ENCODE data around the gene TFF1.

TFF1 gene

DNA sequence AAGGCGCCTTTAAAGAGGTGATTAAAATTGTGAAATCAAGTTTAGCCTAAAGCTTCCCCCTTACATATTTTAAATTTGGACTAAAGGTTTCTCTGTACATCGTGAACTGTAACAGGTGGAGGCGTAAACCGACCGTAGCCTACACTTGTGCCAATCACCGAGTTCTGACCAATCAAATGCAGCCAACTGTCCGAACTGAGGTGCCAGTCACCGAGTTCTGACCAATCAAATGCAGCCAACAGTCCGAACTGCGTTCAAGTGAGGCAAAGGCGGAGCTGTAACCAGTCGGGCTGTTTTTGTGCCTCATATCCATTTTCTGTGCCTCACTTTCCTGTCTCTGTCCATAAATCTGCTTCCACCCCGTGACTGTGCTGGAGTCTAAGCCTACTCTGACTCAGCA, 7.4 kb downstream of the TFF1 start:
- DNase-seq: no peak

DNA sequence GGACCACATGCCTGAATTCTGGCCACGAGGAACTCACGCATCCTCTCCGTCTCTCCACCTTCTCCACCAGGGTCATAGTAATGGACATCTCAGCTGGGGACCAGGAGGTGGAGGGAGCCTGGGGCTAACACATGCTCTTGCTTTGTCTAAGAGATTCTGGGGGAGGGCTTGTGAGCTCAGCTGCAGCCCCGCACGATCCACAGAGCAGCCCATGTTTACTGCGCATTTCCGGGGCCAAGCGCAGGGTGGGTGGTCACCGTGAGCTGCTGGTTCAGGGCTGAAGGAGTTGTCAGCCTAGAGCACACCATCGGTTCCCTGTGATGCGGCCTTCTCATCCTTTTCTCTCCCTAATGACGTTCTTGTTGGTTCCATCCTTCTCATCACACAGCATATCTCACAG, 8.1 kb downstream of the TFF1 start:
- no peak for DNase-seq

DNA sequence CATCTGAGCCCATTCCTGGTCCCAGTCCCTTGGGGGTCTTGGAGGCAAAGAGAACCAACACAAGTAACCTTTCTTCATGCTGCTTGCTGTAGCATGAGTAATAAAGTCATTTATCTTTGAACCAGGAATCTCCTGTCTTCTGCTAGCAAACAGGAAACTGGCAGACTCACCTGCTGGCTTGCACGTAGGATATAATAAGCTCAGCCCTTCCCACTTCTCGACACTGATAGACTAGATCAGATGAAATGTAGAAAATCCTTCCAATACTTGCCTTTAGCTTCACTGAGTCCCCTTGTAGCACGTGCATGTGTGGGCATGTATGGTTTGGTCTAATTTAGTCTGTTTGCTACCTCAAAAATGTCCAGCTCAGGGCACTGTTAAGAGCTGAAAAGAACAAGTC, 9.0 kb downstream of the TFF1 start:
- DNase-seq: no peak

DNA sequence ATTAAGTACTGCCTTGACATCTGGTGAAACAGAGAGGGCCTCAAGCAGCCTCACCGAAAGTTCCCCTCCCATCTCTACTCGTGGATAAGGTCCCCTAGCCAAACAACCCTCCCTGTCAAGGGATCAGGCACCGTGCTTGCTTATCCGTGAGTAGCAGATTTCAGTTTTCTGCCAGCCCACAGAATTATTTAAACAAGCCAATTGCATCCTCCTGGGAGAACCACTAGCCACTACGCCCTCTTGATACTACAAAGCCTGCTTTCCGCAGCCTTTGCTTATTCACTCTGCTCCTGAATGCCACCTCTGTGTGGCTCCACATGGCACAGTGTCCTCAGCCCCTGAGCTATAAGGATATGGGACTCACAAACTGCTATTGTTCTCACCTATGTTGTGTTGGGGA, 9.7 kb downstream of the TFF1 start:
- DNase-seq: peak; percentile 50

DNA sequence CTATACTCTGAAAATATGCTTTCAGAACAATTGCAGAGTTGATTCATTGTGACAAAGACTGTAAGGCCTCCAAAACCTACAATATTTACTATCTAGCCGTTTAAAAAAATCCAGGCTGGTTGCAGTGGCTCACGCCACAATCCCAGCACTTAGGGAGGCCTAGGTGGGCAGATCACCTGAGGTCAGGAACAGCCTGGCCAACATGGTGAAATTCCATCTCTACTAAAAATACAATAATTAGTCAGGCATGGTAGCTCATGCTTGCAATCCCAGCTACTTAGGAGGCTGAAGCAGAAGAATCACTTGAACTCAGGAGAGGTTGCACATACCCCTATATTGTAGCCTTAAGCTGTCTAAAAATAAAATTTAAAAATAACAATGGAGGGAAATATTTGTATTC, 10.3 kb downstream of the TFF1 start:
- no peak for DNase-seq

DNA sequence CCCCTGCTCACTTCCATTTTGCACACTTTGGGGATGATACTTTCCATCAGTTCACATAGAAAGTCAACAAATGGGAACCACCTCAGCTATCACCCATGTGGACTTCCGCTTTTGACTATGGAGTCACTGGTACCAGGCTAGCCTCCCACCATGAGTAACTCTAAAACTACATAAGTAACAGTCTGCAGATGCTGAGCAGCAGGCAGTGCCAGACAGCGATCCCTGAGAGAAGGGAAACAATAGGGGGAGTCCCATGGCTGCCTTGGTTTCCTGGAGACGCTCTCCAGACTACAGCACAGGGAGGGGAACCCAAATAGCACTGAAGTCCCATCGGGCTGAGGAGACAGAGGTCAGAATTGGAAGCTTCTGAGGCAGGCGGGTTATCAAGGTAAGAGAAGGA, 12.7 kb downstream of the TFF1 start:
- no peak for DNase-seq

DNA sequence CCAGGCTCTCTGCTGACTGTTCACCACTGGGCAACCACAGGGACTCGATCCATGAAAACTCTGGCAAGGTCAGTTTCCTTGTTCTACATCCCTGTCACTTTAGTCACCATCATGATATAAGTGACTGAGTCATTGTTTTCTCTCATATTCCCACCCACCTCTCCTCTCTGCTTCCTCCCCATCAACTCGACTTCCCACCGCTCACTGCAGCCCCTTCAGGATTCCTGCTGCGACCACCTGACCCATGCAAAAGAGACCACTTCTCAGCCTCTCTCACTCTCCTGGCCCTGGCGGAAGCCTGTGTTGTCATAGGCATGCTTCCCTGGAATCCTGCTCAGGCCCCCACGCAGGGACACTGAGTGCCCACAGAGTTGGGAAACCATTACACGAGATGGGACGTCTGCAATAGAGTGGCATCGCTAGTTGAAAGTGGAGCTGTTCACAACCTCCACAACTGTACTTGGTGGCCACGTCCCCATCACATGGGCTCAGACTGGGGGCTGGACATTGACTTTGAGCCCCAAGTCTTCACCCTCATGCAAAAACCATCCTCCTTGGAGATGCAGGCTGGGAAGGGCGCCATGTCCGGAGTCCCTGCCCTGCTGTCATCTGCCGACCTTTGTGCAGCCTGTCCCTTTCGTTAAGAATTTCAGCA, 13.8 kb downstream of the TFF1 start:
- DNase-seq: no peak

DNA sequence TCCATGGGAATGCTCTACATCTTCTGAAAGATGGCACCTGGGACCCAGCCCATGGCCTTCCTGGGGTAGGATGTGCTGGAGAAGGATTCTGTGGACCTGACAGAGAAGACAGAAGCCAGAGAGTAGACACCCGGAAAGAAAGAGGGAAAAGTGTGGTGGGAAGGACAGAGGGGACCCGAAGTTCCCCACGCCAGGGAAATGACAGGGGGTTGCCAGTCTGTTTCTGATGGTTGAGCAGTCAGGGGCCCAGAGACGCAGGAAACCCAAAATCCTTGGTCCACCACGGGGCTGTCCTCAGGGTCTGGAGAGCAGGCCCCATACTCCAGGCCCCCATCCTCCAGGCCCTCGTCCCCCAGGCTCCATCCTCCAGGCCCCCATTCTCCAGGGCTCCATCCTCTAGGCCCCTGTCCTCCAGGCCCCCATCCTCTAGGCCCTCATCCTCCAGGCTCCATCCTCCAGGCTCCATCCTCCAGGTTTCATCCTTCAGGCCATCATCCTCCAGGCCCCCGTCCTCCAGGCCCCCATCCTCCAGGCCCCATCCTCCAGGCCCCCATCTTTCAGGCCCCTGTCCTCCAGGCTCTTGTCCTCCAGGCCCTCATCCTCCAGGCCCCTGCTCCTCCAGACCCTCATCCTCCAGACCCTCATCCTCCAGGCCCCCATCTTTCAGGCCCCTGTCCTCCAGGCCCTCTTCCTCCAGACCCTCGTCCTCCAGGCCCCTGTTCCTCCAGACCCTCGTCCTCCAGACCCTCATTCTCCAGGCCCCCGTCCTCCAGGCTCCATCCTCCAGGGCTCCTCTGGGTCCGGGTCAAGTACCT, 14.5 kb downstream of the TFF1 start:
- no peak for DNase-seq

DNA sequence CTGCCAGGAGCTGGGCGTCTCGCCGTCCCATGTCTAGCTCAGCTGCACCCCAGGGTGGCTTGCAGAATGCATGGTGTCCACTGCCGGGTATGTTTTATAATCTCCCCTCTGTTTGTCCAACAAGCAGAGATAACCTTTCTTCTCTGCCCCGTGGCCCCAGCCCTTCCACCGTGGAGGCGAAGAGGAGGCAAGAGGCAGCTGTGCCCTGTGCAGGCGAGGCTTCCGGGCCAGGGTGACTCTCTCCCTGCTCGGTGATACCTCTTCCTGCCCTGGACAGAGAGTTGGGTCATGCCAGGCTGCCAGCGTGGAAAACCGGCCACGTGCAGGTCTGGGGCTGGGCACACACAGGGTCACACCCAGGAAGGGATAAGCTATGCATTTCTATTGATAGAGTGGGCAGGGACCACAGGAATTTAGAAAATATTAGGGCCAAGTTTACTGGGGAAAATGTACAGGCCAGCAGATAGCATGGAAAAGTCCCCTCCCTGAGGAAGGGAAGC, 15.4 kb downstream of the TFF1 start, which contains the start of gene TFF2:
TSS of gene TFF2 (minus strand) at position 68 of the 500 bp plus-strand sequence. CDS start at position 31, 37 bp downstream.
- DNase-seq: no peak

DNA sequence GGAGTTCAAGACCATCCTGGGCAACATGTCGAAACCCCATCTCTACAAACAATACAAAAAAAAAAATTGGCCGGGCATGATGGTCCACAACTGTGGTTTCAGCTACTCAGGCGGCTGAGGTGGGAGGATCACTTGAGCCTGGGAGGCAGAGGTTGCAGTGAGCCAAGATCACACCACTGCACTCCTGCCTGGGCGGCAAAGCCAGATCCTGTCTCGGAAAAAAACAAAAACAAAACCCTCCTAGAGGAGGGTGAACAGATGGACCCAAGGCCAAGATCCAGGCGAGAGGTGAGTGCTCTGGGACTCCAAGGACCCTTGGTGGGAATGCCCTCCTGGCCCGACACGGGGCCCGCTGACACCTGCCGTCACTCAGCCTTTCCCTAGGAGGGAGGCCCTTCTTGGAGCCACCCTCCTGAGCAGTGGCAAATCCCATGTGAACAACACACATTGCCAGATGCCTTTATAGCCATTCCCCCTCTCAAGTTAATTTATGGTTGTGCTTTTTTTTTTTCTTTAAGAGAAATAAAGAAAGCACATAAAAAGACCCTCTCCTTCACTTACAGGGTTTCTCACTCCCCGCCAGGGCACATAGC, 15.9 kb downstream of the TFF1 start:
- no peak for DNase-seq

DNA sequence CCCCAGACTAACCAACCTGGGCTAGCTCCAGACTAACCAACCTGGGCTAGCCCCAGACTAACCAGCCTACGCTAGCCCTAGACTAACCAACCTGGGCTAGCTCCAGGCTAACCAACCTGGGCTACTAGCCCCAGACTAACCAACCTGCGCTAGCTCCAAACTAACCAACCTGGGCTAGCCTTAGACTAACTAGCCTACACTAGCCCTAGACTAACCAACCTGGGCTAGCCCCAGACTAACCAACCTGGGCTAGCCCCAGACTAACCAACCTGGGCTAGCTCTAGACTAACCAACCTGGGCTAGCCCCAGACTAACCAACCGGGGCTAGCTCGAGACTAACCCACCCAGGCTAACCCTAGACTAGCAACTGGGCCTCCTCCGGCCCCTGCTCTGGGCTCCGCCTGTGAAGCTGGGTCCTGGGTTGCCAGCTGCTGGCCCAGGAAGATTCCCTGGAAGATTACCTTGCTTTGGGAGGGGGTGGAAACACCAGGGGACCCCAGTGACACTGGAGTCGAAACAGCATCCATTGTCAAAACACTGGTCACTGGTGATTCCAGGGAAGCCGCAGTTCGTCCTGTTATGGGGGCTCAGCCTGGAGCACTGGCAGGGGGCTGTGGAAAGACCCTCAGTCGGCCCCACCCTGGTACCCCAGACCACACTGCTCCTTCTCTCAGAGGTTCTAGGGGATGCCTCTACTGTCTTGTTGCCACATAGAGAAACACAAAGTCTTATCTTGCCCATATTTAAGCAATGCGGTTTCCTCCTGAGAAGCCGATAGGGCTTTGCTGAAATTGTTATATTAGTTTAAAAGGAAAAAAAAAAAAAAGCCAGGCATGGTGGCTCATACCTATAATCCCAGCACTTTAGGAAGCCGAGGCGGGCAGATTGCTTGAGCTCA, 16.7 kb downstream of the TFF1 start:
- peak; percentile 76 for DNase-seq

DNA sequence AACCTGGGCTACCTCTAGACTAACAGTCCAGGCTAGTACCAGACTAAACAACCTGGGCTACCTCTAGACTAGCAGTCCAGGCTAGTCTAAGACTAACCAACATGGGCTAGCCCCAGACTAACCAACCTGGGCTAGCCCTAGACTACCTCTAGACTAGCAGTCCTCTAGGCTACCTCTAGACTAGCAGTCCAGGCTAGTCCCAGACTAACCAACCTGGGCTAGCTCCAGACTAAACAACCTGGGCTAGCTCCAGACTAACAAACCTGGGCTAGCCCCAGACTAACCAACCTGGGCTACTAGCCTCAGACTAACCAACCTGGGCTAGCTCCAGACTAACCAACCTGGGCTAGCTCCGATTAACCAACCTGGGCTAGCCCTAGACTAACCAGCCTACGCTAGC, 17.6 kb downstream of the TFF1 start:
- DNase-seq: no peak

DNA sequence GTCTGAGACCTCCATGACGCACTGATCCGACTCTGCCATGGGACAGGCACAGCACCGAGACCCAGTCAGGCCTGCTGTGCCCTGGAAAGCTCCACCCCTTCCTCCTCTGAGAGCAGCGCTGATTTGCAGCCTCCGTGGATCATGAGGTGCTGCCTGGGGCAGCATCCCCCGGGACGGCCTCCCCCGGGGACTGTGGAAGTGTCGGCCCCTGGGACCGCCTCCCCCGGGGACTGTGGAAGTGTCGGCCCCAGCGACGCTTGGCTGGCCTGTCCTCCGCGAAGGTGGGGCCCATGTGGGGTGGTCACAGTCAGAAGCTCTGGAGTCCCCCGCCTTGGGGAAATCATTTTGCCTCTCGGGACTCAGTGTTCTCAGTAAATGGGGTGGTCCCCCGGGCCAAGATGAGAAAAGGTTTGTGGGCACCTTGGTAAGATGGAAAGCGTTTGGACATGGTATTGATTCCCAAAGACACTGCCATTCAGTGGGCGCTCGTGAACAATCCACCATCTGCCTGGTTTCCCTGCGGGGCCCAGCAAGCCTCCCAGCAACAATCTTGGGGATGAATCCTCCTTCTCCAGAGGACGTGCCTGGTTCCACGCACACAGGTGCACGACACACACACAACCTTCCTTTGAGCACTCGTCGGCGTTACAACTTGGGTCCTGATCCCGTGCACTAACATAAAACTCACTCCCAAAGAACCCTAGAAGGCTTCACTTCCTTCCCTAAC, 18.6 kb downstream of the TFF1 start:
- DNase-seq: no peak

DNA sequence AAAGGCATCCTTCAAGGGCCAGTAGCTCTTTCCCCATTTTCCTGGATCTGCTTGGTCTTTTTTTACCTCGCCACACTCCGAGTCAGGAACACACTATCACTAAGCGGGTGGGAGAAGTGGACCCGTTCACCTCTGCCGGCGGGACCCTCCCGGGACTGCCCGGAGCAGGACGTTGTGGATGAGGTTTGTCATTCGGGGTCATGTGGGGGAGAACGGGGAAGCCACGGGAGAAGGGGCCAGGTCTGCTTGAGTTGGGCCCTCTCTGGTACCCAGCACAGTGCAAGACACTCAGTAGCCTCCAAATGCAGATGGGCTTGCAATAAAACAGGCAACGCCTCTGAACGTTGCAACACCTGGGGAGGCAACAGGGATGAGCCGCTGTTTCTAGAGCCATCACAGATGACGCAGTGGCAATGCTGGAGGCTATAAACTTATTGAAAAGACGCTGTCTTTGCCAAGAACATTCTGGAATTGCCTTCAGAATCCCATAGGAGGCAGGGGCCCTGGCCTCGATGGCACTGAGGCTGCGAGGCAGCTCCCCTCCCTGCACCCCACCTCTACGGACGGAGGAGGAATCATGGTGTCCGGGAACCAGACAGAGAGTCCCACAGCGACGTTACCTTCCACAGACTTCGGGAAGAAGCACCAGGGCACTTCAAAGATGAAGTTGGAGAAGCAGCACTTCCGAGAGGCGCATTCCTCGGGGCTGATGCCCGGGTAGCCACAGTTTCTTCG, 19.3 kb downstream of the TFF1 start:
- DNase-seq: no peak

DNA sequence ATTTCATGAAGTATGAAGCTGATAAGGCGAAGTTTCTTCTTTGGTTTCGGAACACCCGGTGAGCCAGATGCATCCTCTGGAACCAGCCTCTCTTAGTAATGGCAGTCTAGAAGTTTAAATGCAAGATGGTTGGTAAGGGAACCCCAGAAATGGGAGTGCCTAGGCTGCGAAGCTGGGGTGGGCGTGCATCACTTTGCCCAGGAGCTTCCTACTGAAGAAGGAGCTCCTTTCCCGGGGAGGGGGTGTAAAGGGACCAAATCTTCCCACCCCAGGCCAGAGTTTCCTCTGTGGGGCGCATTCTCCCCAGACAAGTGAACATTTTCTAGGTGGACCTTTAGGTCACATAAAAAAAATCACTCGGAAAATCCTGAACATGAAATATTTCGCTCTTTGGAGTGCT, 19.9 kb downstream of the TFF1 start:
- DNase-seq: no peak

DNA sequence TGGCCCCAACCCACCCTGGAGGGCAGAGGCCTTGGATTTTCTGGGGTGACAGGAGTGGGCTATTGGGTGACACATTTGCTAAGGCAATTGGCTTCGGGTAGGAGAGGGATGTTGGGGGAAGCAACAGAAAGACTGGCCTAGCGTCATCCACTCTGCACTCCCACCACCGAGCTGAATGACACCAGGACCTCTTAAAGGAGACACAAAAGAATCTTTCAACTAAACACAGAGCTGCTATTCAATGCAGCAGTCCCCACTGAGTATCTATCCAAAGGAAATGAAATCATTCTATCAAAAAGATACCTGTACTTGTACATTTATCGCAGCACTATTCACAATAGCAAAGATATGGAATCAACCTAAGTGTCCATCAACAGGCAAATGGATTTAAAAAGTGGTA, 21.7 kb downstream of the TFF1 start:
- DNase-seq: no peak

DNA sequence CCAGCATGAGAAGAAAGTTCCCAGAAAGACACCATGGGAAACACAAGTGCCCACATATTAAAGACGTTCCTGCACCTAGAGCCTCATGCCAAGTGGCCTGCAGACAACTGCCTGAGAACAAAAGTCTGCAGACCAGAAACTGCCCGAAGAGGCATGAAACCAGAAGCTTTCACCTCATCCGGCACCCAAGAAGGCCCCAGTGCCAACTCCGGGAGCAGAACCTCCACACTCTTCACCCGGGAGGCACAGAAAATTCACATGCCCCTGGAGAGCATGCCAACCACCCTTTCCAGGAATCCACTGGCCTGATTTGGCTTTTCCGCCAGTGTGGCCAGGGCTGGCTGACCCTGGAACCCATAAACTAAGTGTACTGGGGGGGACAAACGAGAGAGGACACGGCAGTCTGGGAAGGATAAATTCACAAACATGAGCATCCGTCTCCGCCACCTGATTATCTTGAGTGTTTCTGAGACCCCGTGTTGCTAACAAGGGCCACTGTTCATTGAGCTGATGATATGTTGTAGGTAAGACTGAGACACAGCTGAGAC, 22.3 kb downstream of the TFF1 start:
- no peak for DNase-seq

DNA sequence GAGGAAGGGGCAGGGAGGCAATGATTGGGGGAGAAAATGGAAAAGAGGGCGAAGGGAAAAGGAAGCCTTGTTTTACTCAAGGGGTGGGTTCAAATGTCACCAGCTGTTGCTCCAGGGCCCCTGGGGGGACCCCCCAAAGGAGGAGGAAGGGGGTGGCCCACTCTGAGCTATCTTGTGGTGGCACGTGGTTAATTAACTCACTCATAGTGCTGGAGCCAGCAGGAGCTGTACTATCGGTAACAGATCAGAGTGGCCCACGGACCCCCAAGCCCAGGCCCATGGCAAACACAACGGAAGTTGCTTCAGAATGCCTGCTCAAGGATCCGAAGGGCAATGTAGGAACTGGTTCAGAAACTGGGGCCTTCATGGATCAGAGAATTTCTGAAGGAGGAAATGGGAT, 22.8 kb downstream of the TFF1 start:
- DNase-seq: no peak

DNA sequence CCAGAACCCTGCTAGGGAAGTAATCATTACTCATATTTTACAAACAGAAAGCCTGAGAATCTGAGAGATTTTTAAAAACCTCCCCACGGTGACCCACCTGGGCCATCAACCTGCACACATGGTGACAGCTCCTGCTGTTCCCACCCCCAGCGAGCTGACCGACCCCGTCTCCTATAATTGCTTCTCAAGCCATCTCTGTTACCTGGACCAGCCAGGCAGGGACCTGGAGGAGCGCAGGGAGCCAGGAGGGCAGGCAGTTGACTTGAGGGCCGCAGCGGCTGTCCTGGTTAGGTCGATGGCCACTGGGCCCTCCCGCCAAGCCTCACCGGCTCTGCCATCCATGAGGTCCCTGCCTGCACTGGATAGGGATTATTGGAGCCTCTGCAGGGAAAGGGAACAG, 23.2 kb downstream of the TFF1 start:
- DNase-seq: no peak

DNA sequence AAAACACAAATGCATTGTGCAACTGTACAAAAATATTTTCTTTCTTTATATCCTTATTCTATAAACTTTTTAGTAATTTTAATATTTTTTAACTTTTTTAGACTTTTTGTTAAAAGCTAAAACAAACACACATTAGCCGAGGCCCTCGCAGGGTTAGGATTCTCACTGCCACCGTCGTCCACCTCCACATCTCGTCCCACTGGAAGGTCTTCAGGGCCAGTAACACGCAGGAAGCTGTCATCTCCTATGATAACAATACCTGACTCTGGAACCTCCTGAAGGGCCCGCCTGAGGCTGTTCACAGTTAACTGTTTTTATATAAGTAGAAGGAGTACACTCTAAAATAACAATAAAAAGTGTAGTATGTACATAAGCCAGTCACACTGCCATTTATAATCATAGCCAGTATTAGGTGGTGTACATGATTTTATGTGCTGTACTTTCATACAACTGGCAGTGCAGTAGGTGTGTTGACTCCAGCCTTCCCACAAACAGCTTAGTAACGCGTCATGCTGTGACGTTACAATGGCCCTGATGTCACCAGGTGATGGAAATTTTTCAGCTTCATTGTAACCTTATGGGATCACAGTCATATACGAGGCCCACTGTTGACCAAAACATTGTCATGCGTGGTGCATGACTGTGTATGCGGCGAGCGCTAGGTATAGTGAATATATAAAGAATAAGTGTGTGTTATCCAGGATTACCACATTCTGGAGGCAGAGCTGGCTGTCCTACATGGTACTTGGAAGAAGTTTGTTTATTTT, 24.4 kb downstream of the TFF1 start:
- DNase-seq: no peak
